Measurements from ENCODE around the gene ZCCHC2. TPM values are rescaled to one million over a fixed set of nuclear protein-coding genes. Genes with fewer than 3 reads are reported as not detected.

ZCCHC2 gene
- total and polyA plus RNA-seq, 9 of the 15 experiments (the other 6 are each of a cell fraction or from before 2014, with no cell fraction given) = 1.0 to 9.2 (median 6.0) TPM

DNA sequence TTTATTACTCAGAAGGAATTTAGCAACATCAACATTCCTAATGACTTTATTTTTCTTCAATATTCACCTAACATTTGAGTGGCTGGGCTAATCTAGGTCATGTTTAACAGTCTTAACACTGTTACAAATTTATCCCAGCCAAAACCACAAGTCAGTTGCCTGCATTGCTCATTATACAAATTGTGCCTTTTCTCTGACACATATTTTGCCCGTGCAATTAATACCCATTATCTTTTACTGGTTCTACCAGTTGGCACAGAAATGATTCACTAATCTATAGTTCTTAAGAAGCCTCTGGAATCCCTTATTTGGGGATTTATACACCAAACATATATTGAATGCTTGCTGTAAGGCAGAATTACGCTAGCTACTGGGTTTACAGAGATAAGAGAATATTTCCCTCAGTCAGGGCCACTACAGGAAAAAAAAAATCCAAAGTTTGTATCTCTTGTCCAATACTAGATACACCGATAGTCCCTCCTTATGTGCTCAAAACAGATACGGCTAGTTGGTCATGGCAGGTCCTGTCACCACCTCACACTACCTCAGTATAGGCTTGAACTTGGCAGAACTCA, 46.3 kb downstream of the ZCCHC2 start (continued):
- TF ChIP-seq POLR2G (IDR thresholded peaks at IDR 0.05; ENCODE audit: low read depth, low read length) = no peak
- TF ChIP-seq, protein P1, sequence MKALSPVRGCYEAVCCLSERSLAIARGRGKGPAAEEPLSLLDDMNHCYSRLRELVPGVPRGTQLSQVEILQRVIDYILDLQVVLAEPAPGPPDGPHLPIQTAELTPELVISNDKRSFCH (CRISPR knock-in tag; IDR thresholded peaks at IDR 0.05) = no peak
- TF ChIP-seq, protein P1 (tag; IDR thresholded peaks at IDR 0.05) = no peak
- TF ChIP-seq, protein P2, sequence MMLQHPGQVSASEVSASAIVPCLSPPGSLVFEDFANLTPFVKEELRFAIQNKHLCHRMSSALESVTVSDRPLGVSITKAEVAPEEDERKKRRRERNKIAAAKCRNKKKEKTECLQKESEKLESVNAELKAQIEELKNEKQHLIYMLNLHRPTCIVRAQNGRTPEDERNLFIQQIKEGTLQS (IDR thresholded peaks at IDR 0.05) = no peak
- TF ChIP-seq, protein P2 (CRISPR knock-in tag; conservative IDR thresholded peaks at IDR 0.05) = no peak
- TF ChIP-seq SREBF1 (IDR thresholded peaks at IDR 0.05; ENCODE audit: borderline replicate concordance, low read depth, low read length) = no peak
- TF ChIP-seq, protein P3, sequence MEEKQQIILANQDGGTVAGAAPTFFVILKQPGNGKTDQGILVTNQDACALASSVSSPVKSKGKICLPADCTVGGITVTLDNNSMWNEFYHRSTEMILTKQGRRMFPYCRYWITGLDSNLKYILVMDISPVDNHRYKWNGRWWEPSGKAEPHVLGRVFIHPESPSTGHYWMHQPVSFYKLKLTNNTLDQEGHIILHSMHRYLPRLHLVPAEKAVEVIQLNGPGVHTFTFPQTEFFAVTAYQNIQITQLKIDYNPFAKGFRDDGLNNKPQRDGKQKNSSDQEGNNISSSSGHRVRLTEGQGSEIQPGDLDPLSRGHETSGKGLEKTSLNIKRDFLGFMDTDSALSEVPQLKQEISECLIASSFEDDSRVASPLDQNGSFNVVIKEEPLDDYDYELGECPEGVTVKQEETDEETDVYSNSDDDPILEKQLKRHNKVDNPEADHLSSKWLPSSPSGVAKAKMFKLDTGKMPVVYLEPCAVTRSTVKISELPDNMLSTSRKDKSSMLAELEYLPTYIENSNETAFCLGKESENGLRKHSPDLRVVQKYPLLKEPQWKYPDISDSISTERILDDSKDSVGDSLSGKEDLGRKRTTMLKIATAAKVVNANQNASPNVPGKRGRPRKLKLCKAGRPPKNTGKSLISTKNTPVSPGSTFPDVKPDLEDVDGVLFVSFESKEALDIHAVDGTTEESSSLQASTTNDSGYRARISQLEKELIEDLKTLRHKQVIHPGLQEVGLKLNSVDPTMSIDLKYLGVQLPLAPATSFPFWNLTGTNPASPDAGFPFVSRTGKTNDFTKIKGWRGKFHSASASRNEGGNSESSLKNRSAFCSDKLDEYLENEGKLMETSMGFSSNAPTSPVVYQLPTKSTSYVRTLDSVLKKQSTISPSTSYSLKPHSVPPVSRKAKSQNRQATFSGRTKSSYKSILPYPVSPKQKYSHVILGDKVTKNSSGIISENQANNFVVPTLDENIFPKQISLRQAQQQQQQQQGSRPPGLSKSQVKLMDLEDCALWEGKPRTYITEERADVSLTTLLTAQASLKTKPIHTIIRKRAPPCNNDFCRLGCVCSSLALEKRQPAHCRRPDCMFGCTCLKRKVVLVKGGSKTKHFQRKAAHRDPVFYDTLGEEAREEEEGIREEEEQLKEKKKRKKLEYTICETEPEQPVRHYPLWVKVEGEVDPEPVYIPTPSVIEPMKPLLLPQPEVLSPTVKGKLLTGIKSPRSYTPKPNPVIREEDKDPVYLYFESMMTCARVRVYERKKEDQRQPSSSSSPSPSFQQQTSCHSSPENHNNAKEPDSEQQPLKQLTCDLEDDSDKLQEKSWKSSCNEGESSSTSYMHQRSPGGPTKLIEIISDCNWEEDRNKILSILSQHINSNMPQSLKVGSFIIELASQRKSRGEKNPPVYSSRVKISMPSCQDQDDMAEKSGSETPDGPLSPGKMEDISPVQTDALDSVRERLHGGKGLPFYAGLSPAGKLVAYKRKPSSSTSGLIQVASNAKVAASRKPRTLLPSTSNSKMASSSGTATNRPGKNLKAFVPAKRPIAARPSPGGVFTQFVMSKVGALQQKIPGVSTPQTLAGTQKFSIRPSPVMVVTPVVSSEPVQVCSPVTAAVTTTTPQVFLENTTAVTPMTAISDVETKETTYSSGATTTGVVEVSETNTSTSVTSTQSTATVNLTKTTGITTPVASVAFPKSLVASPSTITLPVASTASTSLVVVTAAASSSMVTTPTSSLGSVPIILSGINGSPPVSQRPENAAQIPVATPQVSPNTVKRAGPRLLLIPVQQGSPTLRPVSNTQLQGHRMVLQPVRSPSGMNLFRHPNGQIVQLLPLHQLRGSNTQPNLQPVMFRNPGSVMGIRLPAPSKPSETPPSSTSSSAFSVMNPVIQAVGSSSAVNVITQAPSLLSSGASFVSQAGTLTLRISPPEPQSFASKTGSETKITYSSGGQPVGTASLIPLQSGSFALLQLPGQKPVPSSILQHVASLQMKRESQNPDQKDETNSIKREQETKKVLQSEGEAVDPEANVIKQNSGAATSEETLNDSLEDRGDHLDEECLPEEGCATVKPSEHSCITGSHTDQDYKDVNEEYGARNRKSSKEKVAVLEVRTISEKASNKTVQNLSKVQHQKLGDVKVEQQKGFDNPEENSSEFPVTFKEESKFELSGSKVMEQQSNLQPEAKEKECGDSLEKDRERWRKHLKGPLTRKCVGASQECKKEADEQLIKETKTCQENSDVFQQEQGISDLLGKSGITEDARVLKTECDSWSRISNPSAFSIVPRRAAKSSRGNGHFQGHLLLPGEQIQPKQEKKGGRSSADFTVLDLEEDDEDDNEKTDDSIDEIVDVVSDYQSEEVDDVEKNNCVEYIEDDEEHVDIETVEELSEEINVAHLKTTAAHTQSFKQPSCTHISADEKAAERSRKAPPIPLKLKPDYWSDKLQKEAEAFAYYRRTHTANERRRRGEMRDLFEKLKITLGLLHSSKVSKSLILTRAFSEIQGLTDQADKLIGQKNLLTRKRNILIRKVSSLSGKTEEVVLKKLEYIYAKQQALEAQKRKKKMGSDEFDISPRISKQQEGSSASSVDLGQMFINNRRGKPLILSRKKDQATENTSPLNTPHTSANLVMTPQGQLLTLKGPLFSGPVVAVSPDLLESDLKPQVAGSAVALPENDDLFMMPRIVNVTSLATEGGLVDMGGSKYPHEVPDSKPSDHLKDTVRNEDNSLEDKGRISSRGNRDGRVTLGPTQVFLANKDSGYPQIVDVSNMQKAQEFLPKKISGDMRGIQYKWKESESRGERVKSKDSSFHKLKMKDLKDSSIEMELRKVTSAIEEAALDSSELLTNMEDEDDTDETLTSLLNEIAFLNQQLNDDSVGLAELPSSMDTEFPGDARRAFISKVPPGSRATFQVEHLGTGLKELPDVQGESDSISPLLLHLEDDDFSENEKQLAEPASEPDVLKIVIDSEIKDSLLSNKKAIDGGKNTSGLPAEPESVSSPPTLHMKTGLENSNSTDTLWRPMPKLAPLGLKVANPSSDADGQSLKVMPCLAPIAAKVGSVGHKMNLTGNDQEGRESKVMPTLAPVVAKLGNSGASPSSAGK (IDR thresholded peaks at IDR 0.05) = no peak
- no peak for TF ChIP-seq SMC3 (conservative IDR thresholded peaks at IDR 0.05; ENCODE audit: insufficient read depth, low read depth, low read length)
- no peak for TF ChIP-seq HIVEP1 (CRISPR knock-in tag; IDR thresholded peaks at IDR 0.05)
- TF ChIP-seq BCL6 (CRISPR knock-in tag; IDR thresholded peaks at IDR 0.05) = no peak
- no peak for TF ChIP-seq ZBED1 (IDR thresholded peaks at IDR 0.05)

All from K562 (cell line).